GM12878 (cell line): ENCODE results near the gene IFIT2. TPM values are rescaled to one million over a fixed set of nuclear protein-coding genes. Genes with fewer than 3 reads are reported as not detected.

Experiments used
- ATAC-seq: fragments of 200-7000 bp; cut with Tn5 transposase; 3 replicates; pipeline ENCODE4 v1.9.1; 2020; ENCODE audit warnings: mild to moderate bottlenecking, moderate library complexity
- BruUV-seq: library from RNA; stranded (reverse); fragments of 400-500 nt; replicated peaks from 2 replicates; lab custom pipeline; 2021; lab: Mats Ljungman, UMichigan
- CTCF ChIA-PET: fragments of 300-600 bp; sonication (Branson Sonifier 250); formaldehyde crosslinking; extraction: SDS; loops from one replicate; lab custom pipeline; 2021; ENCODE audit warnings: inconsistent platforms; lab: Yijun Ruan, JAX
- POLR2A ChIA-PET: fragments of 350-600 bp; formaldehyde crosslinking; extraction: SDS; loops from one replicate; lab custom pipeline; 2021; ENCODE audit warnings: inconsistent platforms; lab: Charles Lee
- RAD21 ChIA-PET: fragments of 300-600 bp; sonication (Branson Sonifier 250); formaldehyde crosslinking; loops from one replicate; lab custom pipeline; 2023; ENCODE audit warnings: antibody characterized with exemption; ENCODE audit not compliant: unreplicated experiment; lab: Charles Lee
- SMC1A ChIA-PET: fragments of 300-600 bp; sonication (Branson Sonifier 250); formaldehyde crosslinking; loops from one replicate; lab custom pipeline; 2023; ENCODE audit not compliant: unreplicated experiment, uncharacterized antibody; lab: Charles Lee
- DNase-seq: peaks from one replicate; pipeline ENCODE4 v3.0.0-alpha.2; 2011; ENCODE audit warnings: low read depth, low spot score
- FAIRE-seq: peaks from 3 replicates; lab custom pipeline; 2011; peaks lifted over from hg19 to GRCh38; lab: Jason Lieb, UNC
- H2AFZ ChIP-seq: 2 replicates; pipeline ENCODE4 v1.6.0; 2011; ENCODE audit warnings: low read depth, low read length, control low read depth; ENCODE audit not compliant: control insufficient read depth
- H3K27ac ChIP-seq: 2 replicates; pipeline ENCODE4 v1.5.1; 2011; ENCODE audit warnings: control low read depth; ENCODE audit not compliant: control insufficient read depth, insufficient read depth
- H3K27me3 ChIP-seq, 2 experiments: replicated peaks in 1 of 2; 2 replicates each; pipeline versions ENCODE4 v1.6.0 to v1.6.1; 2011; ENCODE audit warnings: low read length in 1 of 2; ENCODE audit not compliant: control insufficient read depth in 2 of 2, insufficient read depth in 2 of 2
- H3K36me3 ChIP-seq, 2 experiments: 2 replicates each; pipeline ENCODE4 v1.5.1; 2011; ENCODE audit warnings: low read length in 1 of 2; ENCODE audit not compliant: control insufficient read depth in 2 of 2, insufficient read depth in 2 of 2
- H3K4me1 ChIP-seq: 2 replicates; pipeline ENCODE4 v1.6.1; 2011; ENCODE audit warnings: mild to moderate bottlenecking, low read length, moderate library complexity, mixed read lengths; ENCODE audit not compliant: control insufficient read depth, insufficient read depth
- H3K4me2 ChIP-seq: 2 replicates; pipeline ENCODE4 v1.6.0; 2011; ENCODE audit warnings: control low read depth; ENCODE audit not compliant: control insufficient read depth, insufficient read depth
- H3K4me3 ChIP-seq: fragments of 200-600 bp; sonication (generic); 2 replicates; pipeline ENCODE4 v1.5.1; 2016
- H3K79me2 ChIP-seq: 2 replicates; pipeline ENCODE4 v1.6.0; 2011; ENCODE audit warnings: low read length; ENCODE audit not compliant: control insufficient read depth, insufficient read depth
- H3K9ac ChIP-seq: 2 replicates; pipeline ENCODE4 v1.8.0; 2011; ENCODE audit warnings: low read length, control low read depth, mixed read lengths; ENCODE audit not compliant: control insufficient read depth, insufficient read depth
- H3K9me3 ChIP-seq: replicated peaks from 3 replicates; pipeline ENCODE4 v1.5.1; 2011; ENCODE audit warnings: mild to moderate bottlenecking, low read length; ENCODE audit not compliant: control insufficient read depth, insufficient read depth
- H4K20me1 ChIP-seq: 2 replicates; pipeline ENCODE4 v1.6.0; 2011; ENCODE audit not compliant: control insufficient read depth, insufficient read depth
- CHD4 ChIP-seq: fragments of 200-600 bp; sonication (generic); IDR thresholded peaks from 2 replicates; pipeline ENCODE4 v1.6.1; 2016; ENCODE audit warnings: mild to moderate bottlenecking
- EP300 ChIP-seq, 2 experiments: fragments of 150-350 bp in 1 of 2; IDR thresholded peaks; 2 replicates each; pipeline ENCODE4 v1.6.1; 2011 to 2012; ENCODE audit warnings: low read depth in 2 of 2, low read length in 2 of 2, borderline replicate concordance in 1 of 2, improper control_type of control experiment in 1 of 2, inconsistent platforms in 1 of 2; ENCODE audit not compliant: control insufficient read depth in 1 of 2
- FOS ChIP-seq: IDR thresholded peaks from 3 replicates; pipeline ENCODE4 v1.6.1; 2011; ENCODE audit warnings: borderline replicate concordance; ENCODE audit not compliant: insufficient read length; ENCODE audit errors: extremely low read depth
- LARP7 ChIP-seq: fragments of 450-650 bp; IDR thresholded peaks from 2 replicates; pipeline ENCODE4 v1.6.1; 2017; ENCODE audit warnings: mild to moderate bottlenecking
- NR2F1 ChIP-seq: fragments of 450-650 bp; conservative IDR thresholded peaks from 2 replicates; pipeline ENCODE4 v1.6.1; 2017; ENCODE audit warnings: mild to moderate bottlenecking
- POLR2A ChIP-seq: IDR thresholded peaks from 2 replicates; pipeline ENCODE4 v1.6.1; 2011; ENCODE audit warnings: low read depth, mild to moderate bottlenecking, low read length
- SUPT20H ChIP-seq: IDR thresholded peaks from 2 replicates; pipeline ENCODE4 v1.6.1; 2011; ENCODE audit warnings: low read depth, mild to moderate bottlenecking, low read length, moderate library complexity, borderline replicate concordance; ENCODE audit not compliant: control insufficient read depth
- TCF12 ChIP-seq: IDR thresholded peaks from 2 replicates; pipeline ENCODE4 v1.6.1; 2011; ENCODE audit warnings: low read depth, mild to moderate bottlenecking, low read length
- WGBS: methylation state at CpG from one replicate; pipeline ENCODE4 v1.1.6; 2016; ENCODE audit warnings: low lambda C conversion rate; ENCODE audit not compliant: insufficient replicate concordance, insufficient coverage; ENCODE audit errors: missing lambda C conversion rate; 5-methylcytosine and 5-hydroxymethylcytosine counted together
- in situ Hi-C: fragments of 300-500 bp; cut with MboI; formaldehyde crosslinking; loops from 9 replicates; pipeline ENCODE4 v1.14.3; 2018; ENCODE audit warnings: mixed read lengths
- intact Hi-C: fragments of 100-400 bp; cut with micrococcal nuclease; formaldehyde crosslinking; loops from one replicate; pipeline ENCODE4 v1.14.2; 2022; ENCODE audit not compliant: unreplicated experiment
- polyA plus RNA-seq, 11 experiments: library from polyadenylated mRNA; depleted of rRNA in 4 of 11; unstranded in 6 of 11; stranded (reverse) in 5 of 11; fragments of >200 nt; fragmentation: Nextera tagmentation in 4 of 11; fragmentation: Illumina TruSeq in 1 of 11; extraction: Ambion mirVana in 4 of 11; extraction: Trizol in 1 of 11; gene quantifications; 1 replicate in 1 of 11; 2 replicates in 10 of 11; pipeline versions ENCODE4 v1.2.1 to v1.2.3, GENCODE V29; 2011 to 2016; ENCODE audit warnings: inconsistent platforms in 2 of 11, missing spikeins in 2 of 11, low read depth in 1 of 11
- total RNA-seq, 4 experiments: library from RNA; depleted of rRNA in 3 of 4; stranded (reverse); fragments of >200 nt in 3 of 4; fragmentation: Illumina TruSeq in 1 of 4; extraction: Trizol in 1 of 4; gene quantifications; 2 replicates each; pipeline versions ENCODE4 v1.2.1 to v1.2.3, GENCODE V29; 2013 to 2021
- TF ChIP-seq, protein P1 (sequence below): fragments of 450-650 bp; IDR thresholded peaks from 2 replicates; pipeline ENCODE4 v1.6.1; 2017; ENCODE audit warnings: mild to moderate bottlenecking, moderate library complexity
- TF ChIP-seq, protein P2 (sequence below): fragments of 450-650 bp; formaldehyde crosslinking; IDR thresholded peaks from 2 replicates; pipeline ENCODE4 v1.5.0; 2022; ENCODE audit warnings: mild to moderate bottlenecking, missing genetic modification characterization
- TF ChIP-seq, protein P3 (sequence below): IDR thresholded peaks from 2 replicates; pipeline ENCODE4 v1.6.1; 2011; ENCODE audit warnings: low read depth, low read length, improper control_type of control experiment, borderline replicate concordance
- TF ChIP-seq, protein P4 (sequence below): fragments of 450-650 bp; IDR thresholded peaks from 2 replicates; pipeline ENCODE4 v1.6.1; 2017; ENCODE audit warnings: mild to moderate bottlenecking

IFIT2 gene
- total and polyA plus RNA-seq, 10 of the 15 experiments (the other 5 are each of a cell fraction or from before 2014, with no cell fraction given) = 5.2 to 14.8 (median 9.7) TPM

DNA sequence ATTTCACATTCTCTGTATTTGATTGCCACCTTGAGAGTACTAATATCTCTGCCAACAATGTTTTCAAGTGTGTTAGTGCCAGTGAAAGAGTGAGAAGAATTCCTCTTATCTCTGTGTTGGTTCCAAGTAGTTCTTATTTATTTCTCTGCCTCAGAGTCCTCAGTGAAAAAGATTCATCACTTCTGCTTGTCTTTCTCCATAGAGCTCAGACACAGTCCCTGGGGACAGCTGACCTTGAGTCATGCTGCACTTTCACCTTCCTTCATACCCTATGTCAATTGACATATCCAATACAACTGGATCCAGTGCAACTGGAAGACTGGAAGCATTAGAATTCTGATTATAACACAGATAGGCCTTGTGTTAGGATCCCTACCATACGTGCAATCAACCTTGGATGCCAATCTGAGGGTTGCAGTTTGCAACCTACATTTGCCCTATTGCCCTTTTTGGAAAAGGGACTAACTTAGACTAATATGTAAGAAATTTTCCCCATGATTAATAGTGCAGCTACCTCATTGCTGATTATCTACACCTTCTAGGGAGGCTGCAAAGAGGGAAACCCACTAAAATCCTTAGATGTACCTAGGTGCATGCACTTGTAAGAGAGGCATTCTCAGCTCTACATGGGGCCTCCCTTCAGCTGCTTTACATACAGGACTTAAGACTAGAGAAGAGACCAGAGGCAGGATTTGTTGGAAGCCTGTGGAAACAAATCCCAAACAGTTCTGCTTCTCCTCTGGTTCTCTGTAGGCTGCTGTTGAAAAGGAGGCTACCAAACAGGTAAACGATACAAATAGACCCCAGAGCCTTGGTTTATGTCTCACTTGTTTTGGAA lies 8.4 kb downstream of the IFIT2 start:
- BruUV-seq = no TSS peak
- Histone ChIP-seq H3K36me3 (0 out of 4 replicates have a peak, but pooled peaks cover 0 to 2% of the 10 kb centered on the region in 2 experiments), H4K20me1 (no peaks in the 10 kb centered on the region), H3K9ac (no peak overlapping the region), H3K4me2 (no peak overlapping the region), H3K4me1 (no peaks in the 10 kb centered on the region), H3K4me3 (no peak overlapping the region), H3K79me2 (no peaks in the 10 kb centered on the region), H3K27ac (no peak overlapping the region), H2AFZ (no peak overlapping the region), H3K27me3 (no peaks in the 10 kb centered on the region), H3K9me3 (no peaks in the 10 kb centered on the region)
- ChIA-PET CTCF (interaction anchor here (1.2 to 4.8 kb wide), 2 partner anchors 9 to 58 kb away, joined by 3 to 25 read pairs; partner anchors contain the start of gene IFIT2), SMC1A (interaction anchor here (1.7 kb wide), 1 partner anchor 82 kb away, joined by 6 read pairs; the partner anchor contains the start of gene IFIT1), RAD21 (no interaction called here), POLR2A (interaction anchor here (0.6 kb wide), 1 partner anchor 89 kb away, joined by 3 read pairs; no protein-coding TSS in a partner anchor)
- in situ Hi-C loops = no loop called here
- no peak for FAIRE-seq
- WGBS = 63% methylated on average over 2 of the region's 2 CpGs
- peak; percentile 39; the same call in 2 of the 3 replicates for ATAC-seq
- intact Hi-C loops = no loop called here
- no peak for DNase-seq
- TF ChIP-seq, protein P1, sequence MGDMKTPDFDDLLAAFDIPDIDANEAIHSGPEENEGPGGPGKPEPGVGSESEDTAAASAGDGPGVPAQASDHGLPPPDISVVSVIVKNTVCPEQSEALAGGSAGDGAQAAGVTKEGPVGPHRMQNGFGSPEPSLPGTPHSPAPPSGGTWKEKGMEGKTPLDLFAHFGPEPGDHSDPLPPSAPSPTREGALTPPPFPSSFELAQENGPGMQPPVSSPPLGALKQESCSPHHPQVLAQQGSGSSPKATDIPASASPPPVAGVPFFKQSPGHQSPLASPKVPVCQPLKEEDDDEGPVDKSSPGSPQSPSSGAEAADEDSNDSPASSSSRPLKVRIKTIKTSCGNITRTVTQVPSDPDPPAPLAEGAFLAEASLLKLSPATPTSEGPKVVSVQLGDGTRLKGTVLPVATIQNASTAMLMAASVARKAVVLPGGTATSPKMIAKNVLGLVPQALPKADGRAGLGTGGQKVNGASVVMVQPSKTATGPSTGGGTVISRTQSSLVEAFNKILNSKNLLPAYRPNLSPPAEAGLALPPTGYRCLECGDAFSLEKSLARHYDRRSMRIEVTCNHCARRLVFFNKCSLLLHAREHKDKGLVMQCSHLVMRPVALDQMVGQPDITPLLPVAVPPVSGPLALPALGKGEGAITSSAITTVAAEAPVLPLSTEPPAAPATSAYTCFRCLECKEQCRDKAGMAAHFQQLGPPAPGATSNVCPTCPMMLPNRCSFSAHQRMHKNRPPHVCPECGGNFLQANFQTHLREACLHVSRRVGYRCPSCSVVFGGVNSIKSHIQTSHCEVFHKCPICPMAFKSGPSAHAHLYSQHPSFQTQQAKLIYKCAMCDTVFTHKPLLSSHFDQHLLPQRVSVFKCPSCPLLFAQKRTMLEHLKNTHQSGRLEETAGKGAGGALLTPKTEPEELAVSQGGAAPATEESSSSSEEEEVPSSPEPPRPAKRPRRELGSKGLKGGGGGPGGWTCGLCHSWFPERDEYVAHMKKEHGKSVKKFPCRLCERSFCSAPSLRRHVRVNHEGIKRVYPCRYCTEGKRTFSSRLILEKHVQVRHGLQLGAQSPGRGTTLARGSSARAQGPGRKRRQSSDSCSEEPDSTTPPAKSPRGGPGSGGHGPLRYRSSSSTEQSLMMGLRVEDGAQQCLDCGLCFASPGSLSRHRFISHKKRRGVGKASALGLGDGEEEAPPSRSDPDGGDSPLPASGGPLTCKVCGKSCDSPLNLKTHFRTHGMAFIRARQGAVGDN = no peak
- TF ChIP-seq, protein P2, sequence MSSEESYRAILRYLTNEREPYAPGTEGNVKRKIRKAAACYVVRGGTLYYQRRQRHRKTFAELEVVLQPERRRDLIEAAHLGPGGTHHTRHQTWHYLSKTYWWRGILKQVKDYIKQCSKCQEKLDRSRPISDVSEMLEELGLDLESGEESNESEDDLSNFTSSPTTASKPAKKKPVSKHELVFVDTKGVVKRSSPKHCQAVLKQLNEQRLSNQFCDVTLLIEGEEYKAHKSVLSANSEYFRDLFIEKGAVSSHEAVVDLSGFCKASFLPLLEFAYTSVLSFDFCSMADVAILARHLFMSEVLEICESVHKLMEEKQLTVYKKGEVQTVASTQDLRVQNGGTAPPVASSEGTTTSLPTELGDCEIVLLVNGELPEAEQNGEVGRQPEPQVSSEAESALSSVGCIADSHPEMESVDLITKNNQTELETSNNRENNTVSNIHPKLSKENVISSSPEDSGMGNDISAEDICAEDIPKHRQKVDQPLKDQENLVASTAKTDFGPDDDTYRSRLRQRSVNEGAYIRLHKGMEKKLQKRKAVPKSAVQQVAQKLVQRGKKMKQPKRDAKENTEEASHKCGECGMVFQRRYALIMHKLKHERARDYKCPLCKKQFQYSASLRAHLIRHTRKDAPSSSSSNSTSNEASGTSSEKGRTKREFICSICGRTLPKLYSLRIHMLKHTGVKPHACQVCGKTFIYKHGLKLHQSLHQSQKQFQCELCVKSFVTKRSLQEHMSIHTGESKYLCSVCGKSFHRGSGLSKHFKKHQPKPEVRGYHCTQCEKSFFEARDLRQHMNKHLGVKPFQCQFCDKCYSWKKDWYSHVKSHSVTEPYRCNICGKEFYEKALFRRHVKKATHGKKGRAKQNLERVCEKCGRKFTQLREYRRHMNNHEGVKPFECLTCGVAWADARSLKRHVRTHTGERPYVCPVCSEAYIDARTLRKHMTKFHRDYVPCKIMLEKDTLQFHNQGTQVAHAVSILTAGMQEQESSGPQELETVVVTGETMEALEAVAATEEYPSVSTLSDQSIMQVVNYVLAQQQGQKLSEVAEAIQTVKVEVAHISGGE (CRISPR knock-in tag) = no peak
- TF ChIP-seq CHD4 = no peak
- TF ChIP-seq, protein P3, sequence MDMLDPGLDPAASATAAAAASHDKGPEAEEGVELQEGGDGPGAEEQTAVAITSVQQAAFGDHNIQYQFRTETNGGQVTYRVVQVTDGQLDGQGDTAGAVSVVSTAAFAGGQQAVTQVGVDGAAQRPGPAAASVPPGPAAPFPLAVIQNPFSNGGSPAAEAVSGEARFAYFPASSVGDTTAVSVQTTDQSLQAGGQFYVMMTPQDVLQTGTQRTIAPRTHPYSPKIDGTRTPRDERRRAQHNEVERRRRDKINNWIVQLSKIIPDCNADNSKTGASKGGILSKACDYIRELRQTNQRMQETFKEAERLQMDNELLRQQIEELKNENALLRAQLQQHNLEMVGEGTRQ = no peak
- TF ChIP-seq TCF12 = no peak
- TF ChIP-seq FOS = no peak
- no peak for TF ChIP-seq EP300 (IDR thresholded peaks at IDR 0.05; ENCODE audit: borderline replicate concordance in 1 of 2, control insufficient read depth in 1 of 2, low read depth in 2 of 2, low read length in 2 of 2)
- no peak for TF ChIP-seq SUPT20H
- no peak for TF ChIP-seq POLR2A
- TF ChIP-seq NR2F1 = no peak
- TF ChIP-seq, protein P4, sequence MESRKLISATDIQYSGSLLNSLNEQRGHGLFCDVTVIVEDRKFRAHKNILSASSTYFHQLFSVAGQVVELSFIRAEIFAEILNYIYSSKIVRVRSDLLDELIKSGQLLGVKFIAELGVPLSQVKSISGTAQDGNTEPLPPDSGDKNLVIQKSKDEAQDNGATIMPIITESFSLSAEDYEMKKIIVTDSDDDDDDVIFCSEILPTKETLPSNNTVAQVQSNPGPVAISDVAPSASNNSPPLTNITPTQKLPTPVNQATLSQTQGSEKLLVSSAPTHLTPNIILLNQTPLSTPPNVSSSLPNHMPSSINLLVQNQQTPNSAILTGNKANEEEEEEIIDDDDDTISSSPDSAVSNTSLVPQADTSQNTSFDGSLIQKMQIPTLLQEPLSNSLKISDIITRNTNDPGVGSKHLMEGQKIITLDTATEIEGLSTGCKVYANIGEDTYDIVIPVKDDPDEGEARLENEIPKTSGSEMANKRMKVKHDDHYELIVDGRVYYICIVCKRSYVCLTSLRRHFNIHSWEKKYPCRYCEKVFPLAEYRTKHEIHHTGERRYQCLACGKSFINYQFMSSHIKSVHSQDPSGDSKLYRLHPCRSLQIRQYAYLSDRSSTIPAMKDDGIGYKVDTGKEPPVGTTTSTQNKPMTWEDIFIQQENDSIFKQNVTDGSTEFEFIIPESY = no peak
- TF ChIP-seq LARP7 = no peak
